Measurements from ENCODE around the gene NAA40.

The NAA40 gene

DNA sequence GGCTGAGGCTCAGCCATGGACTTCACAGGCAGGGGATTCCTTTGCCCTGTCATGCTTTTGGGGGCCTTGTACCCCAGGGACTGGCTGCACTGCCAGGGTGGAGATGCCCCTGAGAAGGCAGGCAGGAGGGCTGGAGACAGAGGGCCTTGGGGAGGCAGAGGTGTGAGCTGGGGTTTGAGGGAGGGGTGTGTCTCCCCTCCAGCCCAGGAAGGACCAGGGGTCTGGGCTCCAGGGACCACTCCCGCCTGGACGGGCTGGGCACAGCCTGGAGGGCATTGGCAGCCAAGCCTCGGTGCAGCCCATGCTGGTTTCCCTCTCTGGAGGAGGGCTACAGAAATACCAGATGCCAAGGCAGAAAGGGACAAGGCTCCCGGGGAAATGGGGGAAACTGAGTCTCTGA lies 66.9 kb downstream of the NAA40 start:
- TF ChIP-seq EZH2 (IDR thresholded peaks at IDR 0.05; ENCODE audit: borderline replicate concordance, low read depth, low read length, severe bottlenecking): no peak
- TF ChIP-seq, protein P1, sequence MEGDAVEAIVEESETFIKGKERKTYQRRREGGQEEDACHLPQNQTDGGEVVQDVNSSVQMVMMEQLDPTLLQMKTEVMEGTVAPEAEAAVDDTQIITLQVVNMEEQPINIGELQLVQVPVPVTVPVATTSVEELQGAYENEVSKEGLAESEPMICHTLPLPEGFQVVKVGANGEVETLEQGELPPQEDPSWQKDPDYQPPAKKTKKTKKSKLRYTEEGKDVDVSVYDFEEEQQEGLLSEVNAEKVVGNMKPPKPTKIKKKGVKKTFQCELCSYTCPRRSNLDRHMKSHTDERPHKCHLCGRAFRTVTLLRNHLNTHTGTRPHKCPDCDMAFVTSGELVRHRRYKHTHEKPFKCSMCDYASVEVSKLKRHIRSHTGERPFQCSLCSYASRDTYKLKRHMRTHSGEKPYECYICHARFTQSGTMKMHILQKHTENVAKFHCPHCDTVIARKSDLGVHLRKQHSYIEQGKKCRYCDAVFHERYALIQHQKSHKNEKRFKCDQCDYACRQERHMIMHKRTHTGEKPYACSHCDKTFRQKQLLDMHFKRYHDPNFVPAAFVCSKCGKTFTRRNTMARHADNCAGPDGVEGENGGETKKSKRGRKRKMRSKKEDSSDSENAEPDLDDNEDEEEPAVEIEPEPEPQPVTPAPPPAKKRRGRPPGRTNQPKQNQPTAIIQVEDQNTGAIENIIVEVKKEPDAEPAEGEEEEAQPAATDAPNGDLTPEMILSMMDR (IDR thresholded peaks at IDR 0.05; ENCODE audit: borderline replicate concordance, extremely low read depth, low read length, poor library complexity, severe bottlenecking): no peak
- Histone ChIP-seq H3K9ac (ENCODE audit: low read depth, low read length) (no peak overlapping the region), H3K4me1 (ENCODE audit: insufficient read depth, low read length) (no peaks in the 10 kb centered on the region), H4K20me1 (ENCODE audit: insufficient read depth, low read length) (peaks cover 29% of the 10 kb centered on the region), H3K79me2 (ENCODE audit: insufficient read depth, low read length) (no peaks in the 10 kb centered on the region), H3K9me3 (ENCODE audit: insufficient read depth, low read length, severe bottlenecking) (peaks cover 3% of the 10 kb centered on the region), H3K27me3 (ENCODE audit: insufficient read depth, low read length, poor library complexity) (no peaks in the 10 kb centered on the region), H3K4me2 (ENCODE audit: insufficient read depth, low read length) (no peak overlapping the region), H3K36me3 (ENCODE audit: insufficient read depth, low read length) (peaks cover 25% of the 10 kb centered on the region), H3K4me3 (ENCODE audit: low read depth in 1 of 2, low read length in 2 of 2) (no peak overlapping the region), H3K27ac (ENCODE audit: low read length) (no peak overlapping the region), H2AFZ (ENCODE audit: low read depth, low read length) (no peak overlapping the region)
- DNase-seq (no peak), ATAC-seq (ENCODE audit: insufficient read depth, low read depth) (no peak)

DNA sequence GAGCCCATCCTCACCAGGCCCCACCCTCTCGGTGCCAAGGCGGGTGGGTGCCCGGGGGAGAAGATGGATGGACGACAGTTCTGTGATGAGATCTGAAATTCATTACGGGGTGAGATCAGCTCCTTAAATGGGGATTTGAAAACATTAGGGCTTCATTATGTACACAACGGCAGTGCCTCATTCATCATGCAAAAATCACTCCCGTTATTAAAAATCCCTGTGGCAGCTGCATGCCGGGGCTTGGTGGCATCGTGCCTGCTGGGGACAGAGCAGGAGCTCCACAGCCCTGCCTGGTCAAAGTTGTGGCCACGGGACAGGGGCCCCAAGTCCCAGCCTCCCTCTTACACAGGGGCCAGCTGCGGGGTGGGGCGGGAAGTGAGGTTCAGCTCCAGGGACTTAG lies 67.6 kb downstream of the NAA40 start:
- peaks cover 3% of the 10 kb centered on the region for H3K9me3 ChIP-seq (ENCODE audit: insufficient read depth, low read length, severe bottlenecking)
- H3K79me2 ChIP-seq (ENCODE audit: insufficient read depth, low read length): no peaks in the 10 kb centered on the region
- no peaks in the 10 kb centered on the region for H3K4me1 ChIP-seq (ENCODE audit: insufficient read depth, low read length)
- peaks cover 22% of the 10 kb centered on the region for H3K36me3 ChIP-seq (ENCODE audit: insufficient read depth, low read length)
- no peak overlapping the region for H2AFZ ChIP-seq (ENCODE audit: low read depth, low read length)
- DNase-seq (no peak), ATAC-seq (ENCODE audit: insufficient read depth, low read depth) (no peak)
- H3K27me3 ChIP-seq (ENCODE audit: insufficient read depth, low read length, poor library complexity): no peaks in the 10 kb centered on the region
- H4K20me1 ChIP-seq (ENCODE audit: insufficient read depth, low read length): peaks cover 28% of the 10 kb centered on the region
- H3K4me3 ChIP-seq (ENCODE audit: low read depth in 1 of 2, low read length in 2 of 2): no peak overlapping the region
- TF ChIP-seq, protein P1 (IDR thresholded peaks at IDR 0.05; ENCODE audit: borderline replicate concordance, extremely low read depth, low read length, poor library complexity, severe bottlenecking): no peak
- TF ChIP-seq EZH2 (IDR thresholded peaks at IDR 0.05; ENCODE audit: borderline replicate concordance, low read depth, low read length, severe bottlenecking): no peak
- no peak overlapping the region for H3K9ac ChIP-seq (ENCODE audit: low read depth, low read length)
- no peak overlapping the region for H3K27ac ChIP-seq (ENCODE audit: low read length)
- no peak overlapping the region for H3K4me2 ChIP-seq (ENCODE audit: insufficient read depth, low read length)
